WTC11 (cell line): ENCODE data around the gene EMX2. TPM values are rescaled to one million over a fixed set of nuclear protein-coding genes. Genes with fewer than 3 reads are reported as not detected.

Experiments used
- ATAC-seq: fragments of 200-7000 bp; cut with Tn5 transposase; 2 replicates; pipeline ENCODE4 v1.10.0; 2021; ENCODE audit warnings: mild to moderate bottlenecking, moderate library complexity
- CTCF ChIA-PET: fragments of 300-600 bp; sonication (Branson Sonifier 250); formaldehyde crosslinking; loops from one replicate; lab custom pipeline; 2021; ENCODE audit warnings: antibody characterized with exemption; lab: Charles Lee
- POLR2A ChIA-PET: fragments of 350-600 bp; sonication (Branson Sonifier 250); formaldehyde crosslinking; loops from one replicate; lab custom pipeline; 2021; ENCODE audit warnings: antibody characterized with exemption; lab: Charles Lee
- DNase-seq: peaks from one replicate; pipeline ENCODE4 v3.0.0; 2021; ENCODE audit warnings: low spot score
- H3K27ac Mint-ChIP-seq: 2 replicates; pipeline ENCODE4 v1.8.0; 2021; ENCODE audit warnings: mixed read lengths
- H3K27me3 Mint-ChIP-seq: 2 replicates; pipeline ENCODE4 v1.8.0; 2021; ENCODE audit warnings: low read depth, mild to moderate bottlenecking, moderate library complexity, mixed read lengths
- H3K36me3 Mint-ChIP-seq: 2 replicates; pipeline ENCODE4 v1.8.0; 2021; ENCODE audit warnings: mixed read lengths
- H3K4me1 Mint-ChIP-seq: 2 replicates; pipeline ENCODE4 v1.8.0; 2022; ENCODE audit warnings: mixed read lengths
- H3K4me3 Mint-ChIP-seq: 2 replicates; pipeline ENCODE4 v1.8.0; 2021; ENCODE audit warnings: mild to moderate bottlenecking, moderate library complexity, mixed read lengths
- H3K9me3 Mint-ChIP-seq: 2 replicates; pipeline ENCODE4 v1.8.0; 2021; ENCODE audit warnings: mixed read lengths
- AR ChIP-seq: fragments of 250-450 bp; sonication (Bioruptor Pico); IDR thresholded peaks from 2 replicates; pipeline ENCODE4 v1.9.0; 2021; ENCODE audit warnings: mild to moderate bottlenecking
- ATF2 ChIP-seq: sonication (generic); formaldehyde crosslinking; IDR thresholded peaks from 2 replicates; pipeline ENCODE4 v1.8.1; 2022; ENCODE audit warnings: low read depth, missing genetic modification reagents, borderline replicate concordance
- ATF3 ChIP-seq: sonication (generic); formaldehyde crosslinking; conservative IDR thresholded peaks from 2 replicates; pipeline ENCODE4 v1.8.1; 2022; ENCODE audit warnings: mild to moderate bottlenecking, missing genetic modification reagents
- ATF6 ChIP-seq: sonication (generic); formaldehyde crosslinking; IDR thresholded peaks from 2 replicates; pipeline ENCODE4 v1.8.1; 2023; ENCODE audit warnings: mild to moderate bottlenecking, missing genetic modification reagents
- CREB1 ChIP-seq: sonication (generic); formaldehyde crosslinking; IDR thresholded peaks from 2 replicates; pipeline ENCODE4 v1.8.0; 2023; ENCODE audit warnings: mild to moderate bottlenecking, missing genetic modification reagents
- ELF4 ChIP-seq: sonication (generic); formaldehyde crosslinking; IDR thresholded peaks from 2 replicates; pipeline ENCODE4 v1.8.1; 2022; ENCODE audit warnings: low read depth, mild to moderate bottlenecking, moderate library complexity, missing genetic modification reagents
- FOXJ3 ChIP-seq: sonication (generic); formaldehyde crosslinking; IDR thresholded peaks from 2 replicates; pipeline ENCODE4 v1.9.0; 2021; ENCODE audit warnings: missing genetic modification reagents, mild to moderate bottlenecking, borderline replicate concordance
- FOXK1 ChIP-seq: sonication (generic); formaldehyde crosslinking; IDR thresholded peaks from 2 replicates; pipeline ENCODE4 v1.8.0; 2022; ENCODE audit warnings: mild to moderate bottlenecking, moderate library complexity, missing genetic modification reagents
- KAT7 ChIP-seq: sonication (generic); formaldehyde crosslinking; IDR thresholded peaks from 2 replicates; pipeline ENCODE4 v1.8.1; 2023; ENCODE audit warnings: missing genetic modification reagents, mild to moderate bottlenecking, borderline replicate concordance
- MAX ChIP-seq: sonication (generic); formaldehyde crosslinking; IDR thresholded peaks from 2 replicates; pipeline ENCODE4 v1.8.0; 2022; ENCODE audit warnings: mild to moderate bottlenecking, missing genetic modification reagents
- NFE2L1 ChIP-seq: sonication (generic); formaldehyde crosslinking; IDR thresholded peaks from 2 replicates; pipeline ENCODE4 v1.8.1; 2023; ENCODE audit warnings: missing genetic modification reagents
- NFYB ChIP-seq: sonication (generic); formaldehyde crosslinking; conservative IDR thresholded peaks from 2 replicates; pipeline ENCODE4 v1.8.0; 2022; ENCODE audit warnings: low read depth, missing genetic modification reagents
- PRRX2 ChIP-seq: fragments of 250-450 bp; sonication (Bioruptor Pico); IDR thresholded peaks from 2 replicates; pipeline ENCODE4 v1.8.0; 2021; ENCODE audit warnings: mild to moderate bottlenecking
- SOX15 ChIP-seq: fragments of 250-450 bp; sonication (Bioruptor Pico); IDR thresholded peaks from 2 replicates; pipeline ENCODE4 v1.9.0; 2021; ENCODE audit warnings: mild to moderate bottlenecking
- TCF7 ChIP-seq: sonication (generic); formaldehyde crosslinking; IDR thresholded peaks from 2 replicates; pipeline ENCODE4 v1.8.0; 2022; ENCODE audit warnings: mild to moderate bottlenecking, low read depth, missing genetic modification reagents, moderate library complexity
- USF1 ChIP-seq: sonication (generic); formaldehyde crosslinking; IDR thresholded peaks from 2 replicates; pipeline ENCODE4 v1.8.0; 2022; ENCODE audit warnings: mild to moderate bottlenecking, missing genetic modification reagents
- USF2 ChIP-seq: sonication (generic); formaldehyde crosslinking; IDR thresholded peaks from 2 replicates; pipeline ENCODE4 v1.8.1; 2023; ENCODE audit warnings: mild to moderate bottlenecking, missing genetic modification reagents, moderate library complexity
- ZNF232 ChIP-seq: sonication (generic); formaldehyde crosslinking; IDR thresholded peaks from 2 replicates; pipeline ENCODE4 v1.8.0; 2022; ENCODE audit warnings: mild to moderate bottlenecking, missing genetic modification reagents
- ZNF263 ChIP-seq: sonication (generic); formaldehyde crosslinking; IDR thresholded peaks from 2 replicates; pipeline ENCODE4 v1.8.1; 2022; ENCODE audit warnings: low read depth, mild to moderate bottlenecking, moderate library complexity, missing genetic modification reagents
- ZNF425 ChIP-seq: fragments of 250-450 bp; sonication (Bioruptor Pico); conservative IDR thresholded peaks from 2 replicates; pipeline ENCODE4 v1.9.0; 2021; ENCODE audit warnings: mild to moderate bottlenecking
- ZNF671 ChIP-seq: fragments of 250-450 bp; sonication (Bioruptor Pico); IDR thresholded peaks from 2 replicates; pipeline ENCODE4 v1.8.0; 2021; ENCODE audit warnings: mild to moderate bottlenecking
- total RNA-seq: library from RNA; stranded (reverse); gene quantifications from 3 replicates; pipeline ENCODE4 v1.2.3, GENCODE V29; 2021

Gene EMX2
- total RNA-seq, 1 experiment from 2014 or later, result not detected

- H3K36me3 Mint-ChIP-seq, result no peaks in the 10 kb centered on the region
- ATAC-seq (no peak), DNase-seq (no peak)
- H3K27ac Mint-ChIP-seq, result no peak overlapping the region
- CTCF ChIA-PET, result no interaction called here
- H3K27me3 Mint-ChIP-seq, result peaks cover 21% of the 10 kb centered on the region
- TF ChIP-seq AR (CRISPR knock-in tag) (no peak), TCF7 (CRISPR knock-in tag) (no peak), FOXK1 (CRISPR knock-in tag) (no peak), PRRX2 (CRISPR knock-in tag) (no peak), ATF2 (CRISPR knock-in tag) (no peak), KAT7 (no peak), ATF6 (CRISPR knock-in tag) (no peak), ZNF425 (CRISPR knock-in tag) (no peak), ZNF671 (CRISPR knock-in tag) (no peak), MAX (no peak), ELF4 (CRISPR knock-in tag) (no peak), NFYB (CRISPR knock-in tag) (no peak)
- POLR2A ChIA-PET, result no interaction called here
- no peak overlapping the region for H3K4me3 Mint-ChIP-seq
- H3K9me3 Mint-ChIP-seq, result no peaks in the 10 kb centered on the region
- peaks cover 4% of the 10 kb centered on the region for H3K4me1 Mint-ChIP-seq
Measured at GRCh38 chr10:117519879-117520278, 22.7 kb upstream of the EMX2 start.

- no peak for DNase-seq
- H3K9me3 Mint-ChIP-seq, result no peaks in the 10 kb centered on the region
- no peak overlapping the region for H3K27ac Mint-ChIP-seq
- H3K27me3 Mint-ChIP-seq, result peaks cover 93% of the 10 kb centered on the region
- ChIA-PET POLR2A (no interaction called here), CTCF (interaction anchor here (1.5 to 3.8 kb wide), 2 partner anchors 13 to 34 kb away, joined by 3 to 22 read pairs; no protein-coding TSS in a partner anchor)
- ATAC-seq, result no peak
- H3K36me3 Mint-ChIP-seq, result no peaks in the 10 kb centered on the region
- H3K4me3 Mint-ChIP-seq, result no peak overlapping the region
- H3K4me1 Mint-ChIP-seq, result peaks cover 24% of the 10 kb centered on the region
- no peak for TF ChIP-seq ATF3 (CRISPR knock-in tag)
- TF ChIP-seq ZNF232, result no peak
- TF ChIP-seq AR (CRISPR knock-in tag), result no peak
- no peak for TF ChIP-seq CREB1
- TF ChIP-seq USF2 (CRISPR knock-in tag), result no peak
- no peak for TF ChIP-seq ZNF263 (CRISPR knock-in tag)
- no peak for TF ChIP-seq USF1 (CRISPR knock-in tag)
- TF ChIP-seq FOXJ3, result no peak
- no peak for TF ChIP-seq SOX15 (CRISPR knock-in tag)
- no peak for TF ChIP-seq NFE2L1 (CRISPR knock-in tag)
Measured at GRCh38 chr10:117530791-117531190, 11.8 kb upstream of the EMX2 start.
